IMR-90 (cell line): ENCODE measurements around the gene TSPAN4. TPM values are rescaled to one million over a fixed set of nuclear protein-coding genes. Genes with fewer than 3 reads are reported as not detected.

Source experiments
- ATAC-seq: fragments of 200-7000 bp; cut with Tn5 transposase; 2 replicates; pipeline ENCODE4 v1.9.1; 2020; ENCODE audit warnings: low read depth, mild to moderate bottlenecking, moderate library complexity
- BruUV-seq: library from RNA; stranded (reverse); fragments of 400-500 nt; replicated peaks from 2 replicates; lab custom pipeline; 2021; lab: Mats Ljungman, UMichigan
- CTCF ChIA-PET: fragments of 300-600 bp; formaldehyde crosslinking; extraction: SDS; loops from one replicate; lab custom pipeline; 2021; ENCODE audit warnings: antibody characterized with exemption; lab: Yijun Ruan, JAX
- POLR2A ChIA-PET: fragments of 300-600 bp; sonication (Branson Sonifier 250); formaldehyde crosslinking; loops from one replicate; lab custom pipeline; 2022; ENCODE audit warnings: antibody characterized with exemption; ENCODE audit not compliant: unreplicated experiment; lab: Charles Lee
- DNase-seq: peaks from one replicate; pipeline ENCODE4 v3.0.0; 2013
- H2AFZ ChIP-seq: replicated peaks from 2 replicates; pipeline ENCODE3; 2013; ENCODE audit warnings: low read length, mild to moderate bottlenecking; ENCODE audit not compliant: poor library complexity
- H2AK5ac ChIP-seq: 2 replicates; pipeline ENCODE4 v1.6.1; 2013; ENCODE audit warnings: low read depth, low read length, inconsistent platforms
- H2AK9ac ChIP-seq: replicated peaks from 2 replicates; pipeline ENCODE3; 2013; ENCODE audit warnings: mild to moderate bottlenecking, low read depth, low read length, moderate library complexity; ENCODE audit not compliant: poor library complexity
- H2BK120ac ChIP-seq: 2 replicates; pipeline ENCODE4 v1.6.1; 2013; ENCODE audit warnings: low read depth, low read length, inconsistent platforms
- H2BK15ac ChIP-seq: 3 replicates; pipeline ENCODE4 v1.6.1; 2013; ENCODE audit warnings: low read depth, low read length, inconsistent platforms
- H2BK20ac ChIP-seq: 2 replicates; pipeline ENCODE4 v1.6.1; 2013; ENCODE audit warnings: low read depth, mild to moderate bottlenecking, inconsistent platforms, low read length, moderate library complexity
- H2BK5ac ChIP-seq: 2 replicates; pipeline ENCODE4 v1.6.1; 2013; ENCODE audit warnings: mild to moderate bottlenecking, low read depth, low read length, inconsistent platforms; ENCODE audit not compliant: poor library complexity, severe bottlenecking
- H3K14ac ChIP-seq: replicated peaks from 2 replicates; pipeline ENCODE4 v1.6.1; 2013; ENCODE audit warnings: low read depth, low read length, inconsistent platforms
- H3K18ac ChIP-seq: 2 replicates; pipeline ENCODE4 v1.6.1; 2013; ENCODE audit warnings: low read depth, low read length, control low read depth
- H3K23ac ChIP-seq: 2 replicates; pipeline ENCODE4 v1.6.1; 2013; ENCODE audit warnings: low read depth, low read length, inconsistent platforms
- H3K27ac ChIP-seq: 2 replicates; pipeline ENCODE4 v1.5.1; 2013; ENCODE audit warnings: mild to moderate bottlenecking, control low read depth, low read length; ENCODE audit not compliant: insufficient read depth
- H3K27me3 ChIP-seq: 2 replicates; pipeline ENCODE4 v1.6.1; 2013; ENCODE audit warnings: low read length; ENCODE audit not compliant: control insufficient read depth, insufficient read depth
- H3K36me3 ChIP-seq: 2 replicates; pipeline ENCODE4 v1.6.1; 2013; ENCODE audit warnings: low read length, mixed read lengths; ENCODE audit not compliant: control insufficient read depth, insufficient read depth
- H3K4ac ChIP-seq: 2 replicates; pipeline ENCODE4 v1.6.1; 2013; ENCODE audit warnings: low read depth, low read length, inconsistent platforms
- H3K4me1 ChIP-seq: 2 replicates; pipeline ENCODE4 v1.6.1; 2013; ENCODE audit warnings: low read length, mixed read lengths; ENCODE audit not compliant: control insufficient read depth, insufficient read depth
- H3K4me2 ChIP-seq: 2 replicates; pipeline ENCODE4 v1.6.1; 2013; ENCODE audit warnings: low read depth, mild to moderate bottlenecking, control low read depth, low read length, moderate library complexity
- H3K4me3 ChIP-seq: 2 replicates; pipeline ENCODE4 v1.5.1; 2013; ENCODE audit warnings: low read depth, mild to moderate bottlenecking, control low read depth, low read length, moderate library complexity; ENCODE audit not compliant: insufficient read depth
- H3K56ac ChIP-seq: 2 replicates; pipeline ENCODE4 v1.6.1; 2013; ENCODE audit warnings: low read length, inconsistent platforms; ENCODE audit not compliant: insufficient read depth; ENCODE audit errors: extremely low read depth
- H3K79me1 ChIP-seq, 2 experiments: 2 replicates each; pipeline ENCODE4 v1.6.1; 2013; ENCODE audit warnings: low read length in 2 of 2, inconsistent platforms in 1 of 2, low read depth in 1 of 2
- H3K9ac ChIP-seq: 2 replicates; pipeline ENCODE4 v1.6.1; 2013; ENCODE audit warnings: low read depth, low read length, control low read depth
- H3K9me1 ChIP-seq: 2 replicates; pipeline ENCODE4 v1.6.1; 2013; ENCODE audit warnings: low read length, inconsistent platforms; ENCODE audit not compliant: insufficient read depth
- H3K9me3 ChIP-seq: 2 replicates; pipeline ENCODE4 v1.6.1; 2013; ENCODE audit warnings: low read length; ENCODE audit not compliant: control insufficient read depth, insufficient read depth
- H4K20me1 ChIP-seq: 2 replicates; pipeline ENCODE4 v1.6.1; 2013; ENCODE audit warnings: low read length, inconsistent platforms; ENCODE audit not compliant: insufficient read depth
- H4K5ac ChIP-seq: 2 replicates; pipeline ENCODE4 v1.6.1; 2013; ENCODE audit warnings: mild to moderate bottlenecking, low read depth, low read length, control low read depth
- H4K8ac ChIP-seq, 2 experiments: 2 replicates each; pipeline ENCODE4 v1.6.1; 2013; ENCODE audit warnings: low read depth in 2 of 2, low read length in 2 of 2, control low read depth in 1 of 2, inconsistent platforms in 1 of 2
- H4K91ac ChIP-seq: 2 replicates; pipeline ENCODE4 v1.6.1; 2013; ENCODE audit warnings: low read depth, low read length, inconsistent platforms; ENCODE audit not compliant: insufficient read depth
- CEBPB ChIP-seq: IDR thresholded peaks from 2 replicates; pipeline ENCODE4 v1.6.1; 2012; ENCODE audit warnings: low read depth, low read length, improper control_type of control experiment
- CTCF ChIP-seq: conservative IDR thresholded peaks from 2 replicates; pipeline ENCODE4 v1.5.1; 2012; ENCODE audit warnings: mild to moderate bottlenecking, low read depth, low read length, improper control_type of control experiment
- POLR2A ChIP-seq: IDR thresholded peaks from 2 replicates; pipeline ENCODE4 v1.6.1; 2012; ENCODE audit warnings: mild to moderate bottlenecking, low read depth, low read length
- RAD21 ChIP-seq: IDR thresholded peaks from 2 replicates; pipeline ENCODE4 v1.6.1; 2012; ENCODE audit warnings: low read length, improper control_type of control experiment
- USF2 ChIP-seq: fragments of 150-350 bp; IDR thresholded peaks from 2 replicates; pipeline ENCODE4 v1.6.1; 2017; ENCODE audit warnings: mild to moderate bottlenecking, antibody characterized with exemption, low read length, low read depth
- WGBS, 2 experiments: methylation state at CpG; one replicate each; pipeline versions ENCODE4 v1.1.5 to v1.1.7; 2013; ENCODE audit warnings: missing lambda C conversion rate in 2 of 2; ENCODE audit not compliant: insufficient read length in 1 of 2; ENCODE audit errors: extremely low coverage in 2 of 2; 5-methylcytosine and 5-hydroxymethylcytosine counted together
- dilution Hi-C: fragments of 300-500 bp; cut with HindIII; formaldehyde crosslinking; loops from one replicate; pipeline ENCODE4 v1.14.3; 2018; ENCODE audit warnings: low sequenced_read_pairs; ENCODE audit not compliant: unreplicated experiment
- in situ Hi-C: fragments of 300-500 bp; cut with MboI; formaldehyde crosslinking; loops from 3 replicates; pipeline ENCODE4 v1.14.3; 2019; ENCODE audit warnings: low sequenced_read_pairs, inconsistent platforms, mixed read lengths
- intact Hi-C: fragments of 100-400 bp; cut with micrococcal nuclease; formaldehyde crosslinking; loops from 2 replicates; pipeline ENCODE4 v1.10.0; 2022
- polyA plus RNA-seq, 3 experiments: library from polyadenylated mRNA; depleted of rRNA; stranded (reverse); fragments of >200 nt; gene quantifications; 2 replicates each; pipeline ENCODE4 v1.2.3, GENCODE V29; 2012; ENCODE audit warnings: low replicate concordance in 1 of 3
- total RNA-seq: library from RNA; depleted of rRNA; stranded (reverse); fragments of >200 nt; gene quantifications from 2 replicates; pipeline ENCODE4 v1.2.3, GENCODE V29; 2012

Gene TSPAN4
- total and polyA plus RNA-seq, 2 of the 4 experiments (the other 2 are of a cell fraction), result 161 to 293 TPM

- Histone ChIP-seq H3K56ac (no peak overlapping the region), H3K14ac (no peak overlapping the region), H3K27ac (no peak overlapping the region), H2BK120ac (no peak overlapping the region), H3K79me1 (no peaks in the 10 kb centered on the region), H3K4me1 (no peaks in the 10 kb centered on the region), H4K20me1 (peaks cover 9% of the 10 kb centered on the region; the same call in 1 of the 2 replicates), H3K36me3 (peaks cover 40% of the 10 kb centered on the region), H4K5ac (no peak overlapping the region), H2AK9ac (no peak overlapping the region), H2BK20ac (no peak overlapping the region), H3K9ac (no peak overlapping the region), H3K4ac (no peak overlapping the region), H3K9me1 (0 out of 2 replicates have a peak, but pooled peaks cover 4% of the 10 kb centered on the region), H2BK5ac (no peak overlapping the region), H3K27me3 (no peaks in the 10 kb centered on the region), H2AK5ac (no peak overlapping the region), H3K18ac (no peak overlapping the region), H2BK15ac (no peak overlapping the region), H3K9me3 (no peaks in the 10 kb centered on the region), H4K8ac (no peak overlapping the region), H3K4me3 (no peak overlapping the region), H2AFZ (no peak overlapping the region), H3K4me2 (no peak overlapping the region), H4K91ac (no peak overlapping the region), H3K23ac (no peak overlapping the region)
- no peak for DNase-seq
- in situ Hi-C loops (no loop called here), dilution Hi-C loops (no loop called here), intact Hi-C loops (no loop called here)
- POLR2A ChIA-PET, result no interaction called here
- TF ChIP-seq CTCF (peak; percentile 22; the same call in 1 of the 2 replicates), CEBPB (no peak), POLR2A (no peak), USF2 (0 out of 2 replicates have a peak, but pooled peaks have one; percentile 38), RAD21 (peak; percentile 39; the same call in 1 of the 2 replicates)
- ATAC-seq, result peak; percentile 61
- no TSS peak for BruUV-seq
- WGBS, 2 experiments, result 98% methylated on average over 10 of the region's 22 CpGs; no CpG with 5 or more reads in 1 of the 2 experiments
- CTCF ChIA-PET, result no interaction called here
Observed at GRCh38 chr11:898540-899190, 56.0 kb downstream of the TSPAN4 start.
